Fibroblast of lung (primary cell): Measurements from ENCODE around the gene CHGA. TPM values are rescaled to one million over a fixed set of nuclear protein-coding genes. Genes with fewer than 3 reads are reported as not detected.

Source experiments
- DNase-seq, 2 donors: peaks; one replicate each; pipeline versions ENCODE4 v3.0.0 to v3.0.0-alpha.2; 2010; ENCODE audit warnings: low read depth in 2 of 2
- H2AFZ ChIP-seq: 2 replicates; pipeline ENCODE4 v1.5.1; 2012; ENCODE audit warnings: low read length, control low read depth, inconsistent platforms
- H3K27ac ChIP-seq: 2 replicates; pipeline ENCODE4 v1.5.1; 2011; ENCODE audit warnings: low read length, control low read depth; ENCODE audit not compliant: insufficient read depth
- H3K27me3 ChIP-seq: 2 replicates; pipeline ENCODE4 v1.5.1; 2011; ENCODE audit warnings: mild to moderate bottlenecking, low read length; ENCODE audit not compliant: control insufficient read depth, insufficient read depth
- H3K36me3 ChIP-seq: 2 replicates; pipeline ENCODE4 v1.5.1; 2011; ENCODE audit warnings: low read length; ENCODE audit not compliant: control insufficient read depth, insufficient read depth
- H3K4me1 ChIP-seq: 2 replicates; pipeline ENCODE4 v1.5.1; 2011; ENCODE audit warnings: low read length; ENCODE audit not compliant: control insufficient read depth, insufficient read depth; ENCODE audit errors: extremely low read depth
- H3K4me2 ChIP-seq: 2 replicates; pipeline ENCODE4 v1.5.1; 2011; ENCODE audit warnings: low read length, control low read depth; ENCODE audit not compliant: insufficient read depth; ENCODE audit errors: extremely low read depth
- H3K4me3 ChIP-seq, 4 experiments: fragments of 200-600 bp in 1 of 4; sonication (generic) in 1 of 4; replicated peaks in 1 of 4; 2 replicates each; pipeline ENCODE4 v1.5.1; 2011 to 2016; ENCODE audit warnings: low read length in 4 of 4, low read depth in 3 of 4, mild to moderate bottlenecking in 3 of 4, control low read depth in 2 of 4, inconsistent platforms in 1 of 4, mixed read lengths in 1 of 4; ENCODE audit not compliant: insufficient read depth in 1 of 4; ENCODE audit errors: control extremely low read depth in 1 of 4
- H3K79me2 ChIP-seq: 2 replicates; pipeline ENCODE4 v1.5.1; 2012; ENCODE audit warnings: mild to moderate bottlenecking, low read length, inconsistent platforms; ENCODE audit not compliant: control insufficient read depth, insufficient read depth
- H3K9ac ChIP-seq: 2 replicates; pipeline ENCODE4 v1.5.1; 2011; ENCODE audit warnings: mild to moderate bottlenecking, low read length, control low read depth; ENCODE audit not compliant: insufficient read depth
- H3K9me3 ChIP-seq: 2 replicates; pipeline ENCODE4 v1.5.1; 2012; ENCODE audit warnings: low read depth, low read length; ENCODE audit not compliant: control insufficient read depth, insufficient read depth
- H4K20me1 ChIP-seq: 2 replicates; pipeline ENCODE4 v1.5.1; 2011; ENCODE audit warnings: low read length; ENCODE audit not compliant: control insufficient read depth, insufficient read depth; ENCODE audit errors: extremely low read depth
- EZH2 ChIP-seq: IDR thresholded peaks from 2 replicates; pipeline ENCODE4 v1.5.1; 2012; ENCODE audit warnings: low read length, control low read depth, mild to moderate bottlenecking; ENCODE audit errors: missing control alignments
- polyA plus RNA-seq, 2 donors: library from polyadenylated mRNA; depleted of rRNA in 1 of 2; stranded (reverse) in 1 of 2; unstranded in 1 of 2; fragments of >200 nt; gene quantifications; 2 replicates each; pipeline ENCODE4 v1.2.1, GENCODE V29; 2011 to 2012; ENCODE audit warnings: missing spikeins in 1 of 2
- total RNA-seq: library from RNA; depleted of rRNA; stranded (reverse); fragments of >200 nt; gene quantifications from 2 replicates; pipeline ENCODE4 v1.2.1, GENCODE V29; 2014
- TF ChIP-seq, protein P1 (sequence below), 2 donors: IDR thresholded peaks in 1 of 2; conservative IDR thresholded peaks in 1 of 2; 1 replicate in 1 of 2; 2 replicates in 1 of 2; pipeline ENCODE4 v1.5.1; 2011 to 2012; ENCODE audit warnings: low read length in 2 of 2, control low read depth in 1 of 2, inconsistent platforms in 1 of 2, low read depth in 1 of 2, mild to moderate bottlenecking in 1 of 2

The CHGA gene
- total and polyA plus RNA-seq, 2 donors (not counting 1 experiment from before 2014, with no cell fraction given), result not detected

DNA sequence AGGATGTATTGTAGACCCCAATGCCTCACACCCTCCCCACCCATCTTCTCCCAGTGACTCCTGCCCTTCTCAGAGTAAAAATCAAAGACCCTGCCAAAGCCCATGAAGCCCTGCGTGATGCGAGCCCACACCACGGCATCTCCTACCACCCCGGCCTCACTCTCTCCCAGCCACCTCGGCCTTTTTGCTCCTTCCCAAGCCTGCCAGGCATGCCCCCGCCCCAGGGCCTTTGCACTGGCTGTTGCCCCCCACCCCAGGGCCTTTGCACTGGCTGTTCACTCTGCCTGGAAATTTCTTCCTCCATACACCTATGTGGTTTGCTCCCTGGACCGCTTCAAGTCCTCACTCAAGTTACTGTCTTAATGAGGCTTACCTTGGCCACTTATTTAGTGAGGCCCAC lies 5.0 kb upstream of the CHGA start:
- H3K4me3 ChIP-seq, result no peak overlapping the region
- no peak overlapping the region for H3K27ac ChIP-seq
- H3K9me3 ChIP-seq, result no peaks in the 10 kb centered on the region
- H3K4me2 ChIP-seq, result no peak overlapping the region
- H4K20me1 ChIP-seq, result no peaks in the 10 kb centered on the region
- no peaks in the 10 kb centered on the region for H3K4me1 ChIP-seq
- H3K9ac ChIP-seq, result no peak overlapping the region
- no peak for TF ChIP-seq EZH2
- TF ChIP-seq, protein P1, sequence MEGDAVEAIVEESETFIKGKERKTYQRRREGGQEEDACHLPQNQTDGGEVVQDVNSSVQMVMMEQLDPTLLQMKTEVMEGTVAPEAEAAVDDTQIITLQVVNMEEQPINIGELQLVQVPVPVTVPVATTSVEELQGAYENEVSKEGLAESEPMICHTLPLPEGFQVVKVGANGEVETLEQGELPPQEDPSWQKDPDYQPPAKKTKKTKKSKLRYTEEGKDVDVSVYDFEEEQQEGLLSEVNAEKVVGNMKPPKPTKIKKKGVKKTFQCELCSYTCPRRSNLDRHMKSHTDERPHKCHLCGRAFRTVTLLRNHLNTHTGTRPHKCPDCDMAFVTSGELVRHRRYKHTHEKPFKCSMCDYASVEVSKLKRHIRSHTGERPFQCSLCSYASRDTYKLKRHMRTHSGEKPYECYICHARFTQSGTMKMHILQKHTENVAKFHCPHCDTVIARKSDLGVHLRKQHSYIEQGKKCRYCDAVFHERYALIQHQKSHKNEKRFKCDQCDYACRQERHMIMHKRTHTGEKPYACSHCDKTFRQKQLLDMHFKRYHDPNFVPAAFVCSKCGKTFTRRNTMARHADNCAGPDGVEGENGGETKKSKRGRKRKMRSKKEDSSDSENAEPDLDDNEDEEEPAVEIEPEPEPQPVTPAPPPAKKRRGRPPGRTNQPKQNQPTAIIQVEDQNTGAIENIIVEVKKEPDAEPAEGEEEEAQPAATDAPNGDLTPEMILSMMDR (conservative IDR thresholded peaks at IDR 0.05 in 1 of 2, IDR thresholded peaks at IDR 0.05 in 1 of 2; ENCODE audit: low read depth in 1 of 2, low read length in 2 of 2), result no peak
- no peak overlapping the region for H2AFZ ChIP-seq
- no peaks in the 10 kb centered on the region for H3K79me2 ChIP-seq
- no peak for DNase-seq
- H3K27me3 ChIP-seq, result peaks cover 6% of the 10 kb centered on the region
- H3K36me3 ChIP-seq, result no peaks in the 10 kb centered on the region

DNA sequence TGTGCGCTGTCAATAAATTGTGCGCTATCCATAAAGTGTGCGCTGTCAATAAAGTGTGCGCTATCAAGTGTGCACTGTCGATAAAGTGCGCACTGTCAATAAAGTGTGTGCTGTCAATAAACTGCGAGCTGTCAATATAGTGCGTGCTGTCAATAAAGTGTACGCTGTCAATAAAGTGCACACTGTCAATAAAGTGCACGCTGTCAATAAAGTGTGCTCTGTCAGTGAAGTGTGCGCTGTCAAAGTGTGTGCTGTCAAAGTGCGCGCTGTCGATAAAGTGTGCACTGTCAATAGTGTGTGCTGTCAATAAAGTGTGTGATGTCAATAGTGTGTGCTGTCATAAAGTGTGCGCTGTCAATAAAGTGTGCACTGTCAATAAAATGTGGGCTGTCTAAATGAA lies 2.9 kb upstream of the CHGA start:
- H3K9me3 ChIP-seq, result no peaks in the 10 kb centered on the region
- no peak overlapping the region for H3K9ac ChIP-seq
- no peaks in the 10 kb centered on the region for H3K36me3 ChIP-seq
- no peak overlapping the region for H2AFZ ChIP-seq
- H3K27me3 ChIP-seq, result peaks cover 6% of the 10 kb centered on the region
- H3K4me3 ChIP-seq, result no peak overlapping the region
- H3K4me1 ChIP-seq, result no peaks in the 10 kb centered on the region
- no peaks in the 10 kb centered on the region for H3K79me2 ChIP-seq
- DNase-seq, result no peak
- H4K20me1 ChIP-seq, result no peaks in the 10 kb centered on the region
- TF ChIP-seq, protein P1 (conservative IDR thresholded peaks at IDR 0.05 in 1 of 2, IDR thresholded peaks at IDR 0.05 in 1 of 2; ENCODE audit: low read depth in 1 of 2, low read length in 2 of 2), result no peak
- TF ChIP-seq EZH2, result no peak
- no peak overlapping the region for H3K27ac ChIP-seq
- H3K4me2 ChIP-seq, result no peak overlapping the region

DNA sequence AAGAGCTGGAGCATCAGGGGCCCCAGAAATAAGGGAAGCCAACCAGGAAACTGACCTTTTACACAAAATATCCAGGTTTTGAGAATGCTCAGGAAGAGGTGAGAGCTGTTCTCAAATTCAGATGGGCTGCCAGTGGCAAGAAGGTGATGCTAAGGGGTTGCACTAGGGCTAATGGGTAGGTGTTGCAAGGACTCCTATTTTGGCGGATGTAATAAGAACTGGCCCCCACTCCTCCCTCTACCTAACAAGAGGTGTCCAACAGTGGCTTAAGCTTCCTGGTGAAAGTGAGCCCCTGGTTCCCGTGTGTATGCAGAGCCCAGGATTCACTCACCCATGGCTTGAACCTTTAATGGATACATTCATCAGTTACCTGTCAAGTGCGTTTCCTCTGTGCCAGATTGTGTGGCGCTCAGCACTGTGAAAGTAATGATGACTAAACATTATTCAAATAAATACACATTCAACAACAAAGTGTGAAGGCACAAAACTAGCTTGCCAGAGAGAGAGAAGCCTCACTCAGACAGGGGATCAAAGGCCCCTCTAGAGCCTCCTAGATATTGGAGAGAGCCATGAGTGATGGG lies 705 bp upstream of the CHGA start:
- no peak overlapping the region for H3K4me3 ChIP-seq
- no peaks in the 10 kb centered on the region for H3K79me2 ChIP-seq
- H3K36me3 ChIP-seq, result no peaks in the 10 kb centered on the region
- H3K9ac ChIP-seq, result no peak overlapping the region
- H3K27ac ChIP-seq, result no peak overlapping the region
- H4K20me1 ChIP-seq, result no peaks in the 10 kb centered on the region
- no peak for DNase-seq
- TF ChIP-seq, protein P1 (conservative IDR thresholded peaks at IDR 0.05 in 1 of 2, IDR thresholded peaks at IDR 0.05 in 1 of 2; ENCODE audit: low read depth in 1 of 2, low read length in 2 of 2), result no peak
- no peak for TF ChIP-seq EZH2
- no peaks in the 10 kb centered on the region for H3K9me3 ChIP-seq
- no peak overlapping the region for H3K4me2 ChIP-seq
- H3K27me3 ChIP-seq, result peaks cover 6% of the 10 kb centered on the region
- H3K4me1 ChIP-seq, result no peaks in the 10 kb centered on the region
- no peak overlapping the region for H2AFZ ChIP-seq
